Activated CD4-positive, CD25-positive, alpha-beta regulatory T cell treated with anti-CD3 and anti-CD28 coated beads, Interleukin-2, amount 50 U/mL, for 72 hours (primary cell): ENCODE measurements around the gene PXN.
"Not testable (repeated sequence)": the region's sequence is repeated elsewhere in the genome, so short reads cannot be mapped to it uniquely, and the experiment has no call there.

Source experiments
- DNase-seq: peaks from one replicate; pipeline ENCODE4 v3.0.0; 2021

Gene PXN

GRCh38 chr12:120239776-120240494 lies 25.6 kb downstream of the PXN start:
- no peak for DNase-seq

GRCh38 chr12:120238839-120239445 lies 26.6 kb downstream of the PXN start:
- no peak for DNase-seq

- DNase-seq: no peak
Observed at GRCh38 chr12:120238217-120238616, 27.3 kb downstream of the PXN start.

GRCh38 chr12:120237360-120238171 lies 28.0 kb downstream of the PXN start:
- no peak for DNase-seq

GRCh38 chr12:120236809-120237208 lies 28.7 kb downstream of the PXN start:
- not testable (repeated sequence) for DNase-seq

GRCh38 chr12:120235369-120236323 lies 29.9 kb downstream of the PXN start:
- no peak for DNase-seq

- no peak for DNase-seq
Observed at GRCh38 chr12:120234643-120235368, 30.7 kb downstream of the PXN start.

GRCh38 chr12:120231316-120232011 lies 34.1 kb downstream of the PXN start:
- peak; percentile 64 for DNase-seq

- DNase-seq: no peak
Observed at GRCh38 chr12:120230974-120231315, 34.6 kb downstream of the PXN start.

GRCh38 chr12:120230326-120230973 lies 35.1 kb downstream of the PXN start:
- no peak for DNase-seq

GRCh38 chr12:120229487-120230325 lies 35.8 kb downstream of the PXN start:
- no peak for DNase-seq

- no peak for DNase-seq
Observed at GRCh38 chr12:120229071-120229486, 36.5 kb downstream of the PXN start.

GRCh38 chr12:120228291-120229070 lies 37.0 kb downstream of the PXN start:
- peak; percentile 85 for DNase-seq

- DNase-seq: no peak
Observed at GRCh38 chr12:120228041-120228290, 37.6 kb downstream of the PXN start.

- DNase-seq: no peak
Observed at GRCh38 chr12:120227233-120228040, 38.1 kb downstream of the PXN start.

- no peak for DNase-seq
Observed at GRCh38 chr12:120225852-120226640, 39.5 kb downstream of the PXN start.

- no peak for DNase-seq
Observed at GRCh38 chr12:120225200-120225558, 40.4 kb downstream of the PXN start.
